Spleen (tissue), 7 donors: ENCODE measurements around the gene CCDC87.

ENCODE experiments used
- CTCF ChIP-seq, 11 experiments: fragments of 200-600 bp in 7 of 11; fragments of 450-650 bp in 4 of 11; sonication (generic) in 4 of 11; IDR thresholded peaks in 8 of 11; conservative IDR thresholded peaks in 3 of 11; 1 replicate in 7 of 11; 2 replicates in 4 of 11; pipeline versions ENCODE4 v1.4.0 to v1.8.0; 2016 to 2021; ENCODE audit warnings: antibody characterized with exemption in 11 of 11, inconsistent platforms in 4 of 11, mild to moderate bottlenecking in 1 of 11
- POLR2A ChIP-seq, 3 donors: fragments of 450-650 bp; IDR thresholded peaks; one replicate each; pipeline ENCODE4 v1.5.1; 2017; ENCODE audit warnings: antibody characterized with exemption in 3 of 3, mild to moderate bottlenecking in 1 of 3
- donor health status: DM: no; HTN: no; CAD: no; lungs with moderate emphysema.
- donor health status: DM: no; HTN: no; CAD: no.
- donor health status: DM: no; HTN: no; CAD: no.

- TF ChIP-seq CTCF (IDR thresholded peaks at IDR 0.05 in 8 of 11, conservative IDR thresholded peaks at IDR 0.05 in 3 of 11) (no peak), POLR2A (IDR thresholded peaks at IDR 0.05) (no peak)
These were observed 21.2 kb upstream of the CCDC87 start for GRCh38 chr11:66614073-66614472.
